GM12878 (cell line): ENCODE results near the gene SULT1A1. TPM values are rescaled to one million over a fixed set of nuclear protein-coding genes. Genes with fewer than 3 reads are reported as not detected.

Experiments used
- FOXK2 ChIP-seq: fragments of 450-650 bp; IDR thresholded peaks from 2 replicates; pipeline ENCODE4 v1.6.1; 2017; ENCODE audit warnings: mild to moderate bottlenecking, moderate library complexity
- IRF3 ChIP-seq: fragments of 450-650 bp; IDR thresholded peaks from 2 replicates; pipeline ENCODE4 v1.6.1; 2014; ENCODE audit warnings: mild to moderate bottlenecking
- MTA3 ChIP-seq: IDR thresholded peaks from 2 replicates; pipeline ENCODE4 v1.6.1; 2012; ENCODE audit warnings: low read length, inconsistent platforms, borderline replicate concordance
- TAF1 ChIP-seq: IDR thresholded peaks from 2 replicates; pipeline ENCODE4 v1.6.1; 2011; ENCODE audit warnings: mild to moderate bottlenecking, low read depth, low read length, borderline replicate concordance
- TBL1XR1 ChIP-seq: IDR thresholded peaks from 2 replicates; pipeline ENCODE4 v1.6.1; 2012; ENCODE audit warnings: low read depth, low read length, improper control_type of control experiment
- ZBED1 ChIP-seq: IDR thresholded peaks from 2 replicates; pipeline ENCODE4 v1.6.1; 2016; ENCODE audit warnings: borderline replicate concordance
- ZNF384 ChIP-seq: IDR thresholded peaks from 2 replicates; pipeline ENCODE4 v1.6.1; 2012; ENCODE audit warnings: low read depth, mild to moderate bottlenecking, low read length, improper control_type of control experiment, borderline replicate concordance
- ZZZ3 ChIP-seq: IDR thresholded peaks from 2 replicates; pipeline ENCODE4 v1.6.1; 2011; ENCODE audit warnings: low read depth; ENCODE audit not compliant: control insufficient read depth, insufficient read length
- polyA plus RNA-seq, 11 experiments: library from polyadenylated mRNA; depleted of rRNA in 4 of 11; unstranded in 6 of 11; stranded (reverse) in 5 of 11; fragments of >200 nt; fragmentation: Nextera tagmentation in 4 of 11; fragmentation: Illumina TruSeq in 1 of 11; extraction: Ambion mirVana in 4 of 11; extraction: Trizol in 1 of 11; gene quantifications; 1 replicate in 1 of 11; 2 replicates in 10 of 11; pipeline versions ENCODE4 v1.2.1 to v1.2.3, GENCODE V29; 2011 to 2016; ENCODE audit warnings: inconsistent platforms in 2 of 11, missing spikeins in 2 of 11, low read depth in 1 of 11
- total RNA-seq, 4 experiments: library from RNA; depleted of rRNA in 3 of 4; stranded (reverse); fragments of >200 nt in 3 of 4; fragmentation: Illumina TruSeq in 1 of 4; extraction: Trizol in 1 of 4; gene quantifications; 2 replicates each; pipeline versions ENCODE4 v1.2.1 to v1.2.3, GENCODE V29; 2013 to 2021
- TF ChIP-seq, protein P1 (sequence below): fragments of 450-650 bp; IDR thresholded peaks from 2 replicates; pipeline ENCODE4 v1.6.1; 2016; ENCODE audit warnings: mild to moderate bottlenecking, moderate library complexity, borderline replicate concordance

The SULT1A1 gene
- total and polyA plus RNA-seq, 10 of the 15 experiments (the other 5 are each of a cell fraction or from before 2014, with no cell fraction given): 0.03 to 1.5 (median 0.76) TPM; not detected in 1

GRCh38 chr16:28597692-28598261, 12.1 kb downstream of the SULT1A1 start (continued):
- TF ChIP-seq, protein P1, sequence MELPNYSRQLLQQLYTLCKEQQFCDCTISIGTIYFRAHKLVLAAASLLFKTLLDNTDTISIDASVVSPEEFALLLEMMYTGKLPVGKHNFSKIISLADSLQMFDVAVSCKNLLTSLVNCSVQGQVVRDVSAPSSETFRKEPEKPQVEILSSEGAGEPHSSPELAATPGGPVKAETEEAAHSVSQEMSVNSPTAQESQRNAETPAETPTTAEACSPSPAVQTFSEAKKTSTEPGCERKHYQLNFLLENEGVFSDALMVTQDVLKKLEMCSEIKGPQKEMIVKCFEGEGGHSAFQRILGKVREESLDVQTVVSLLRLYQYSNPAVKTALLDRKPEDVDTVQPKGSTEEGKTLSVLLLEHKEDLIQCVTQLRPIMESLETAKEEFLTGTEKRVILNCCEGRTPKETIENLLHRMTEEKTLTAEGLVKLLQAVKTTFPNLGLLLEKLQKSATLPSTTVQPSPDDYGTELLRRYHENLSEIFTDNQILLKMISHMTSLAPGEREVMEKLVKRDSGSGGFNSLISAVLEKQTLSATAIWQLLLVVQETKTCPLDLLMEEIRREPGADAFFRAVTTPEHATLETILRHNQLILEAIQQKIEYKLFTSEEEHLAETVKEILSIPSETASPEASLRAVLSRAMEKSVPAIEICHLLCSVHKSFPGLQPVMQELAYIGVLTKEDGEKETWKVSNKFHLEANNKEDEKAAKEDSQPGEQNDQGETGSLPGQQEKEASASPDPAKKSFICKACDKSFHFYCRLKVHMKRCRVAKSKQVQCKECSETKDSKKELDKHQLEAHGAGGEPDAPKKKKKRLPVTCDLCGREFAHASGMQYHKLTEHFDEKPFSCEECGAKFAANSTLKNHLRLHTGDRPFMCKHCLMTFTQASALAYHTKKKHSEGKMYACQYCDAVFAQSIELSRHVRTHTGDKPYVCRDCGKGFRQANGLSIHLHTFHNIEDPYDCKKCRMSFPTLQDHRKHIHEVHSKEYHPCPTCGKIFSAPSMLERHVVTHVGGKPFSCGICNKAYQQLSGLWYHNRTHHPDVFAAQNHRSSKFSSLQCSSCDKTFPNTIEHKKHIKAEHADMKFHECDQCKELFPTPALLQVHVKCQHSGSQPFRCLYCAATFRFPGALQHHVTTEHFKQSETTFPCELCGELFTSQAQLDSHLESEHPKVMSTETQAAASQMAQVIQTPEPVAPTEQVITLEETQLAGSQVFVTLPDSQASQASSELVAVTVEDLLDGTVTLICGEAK: no peak
- TF ChIP-seq IRF3: no peak
- no peak for TF ChIP-seq ZZZ3
- TF ChIP-seq ZBED1: no peak
- no peak for TF ChIP-seq FOXK2
- TF ChIP-seq TAF1: no peak
- TF ChIP-seq ZNF384: no peak
- no peak for TF ChIP-seq MTA3
- no peak for TF ChIP-seq TBL1XR1
- TF ChIP-seq, all 136 proteins: peak for 0
